Measurements from ENCODE around the gene PRR20G.
"Not testable (repeated sequence)": the region's sequence is repeated elsewhere in the genome, so short reads cannot be mapped to it uniquely, and the experiment has no call there.

PRR20G gene

GRCh38 chr3:127287840-127288239, at the start of gene PRR20G:
PRR20G (minus strand) TSS chr3:127288046; CDS start chr3:127287365, 681 bp downstream.
- TF ChIP-seq GATA1 (IDR thresholded peaks at IDR 0.05; ENCODE audit: low read depth, low read length) = no peak
- no peak for TF ChIP-seq POLR2A (IDR thresholded peaks at IDR 0.05; ENCODE audit: low read length)
- no peak for DNase-seq

GRCh38 chr3:127337001-127337400, 49.2 kb upstream of the PRR20G start:
- DNase-seq = no peak
- TF ChIP-seq GATA1 (IDR thresholded peaks at IDR 0.05; ENCODE audit: low read depth, low read length) (no peak), POLR2A (IDR thresholded peaks at IDR 0.05; ENCODE audit: low read length) (no peak)

GRCh38 chr3:127336101-127336500, 48.3 kb upstream of the PRR20G start:
- no peak for DNase-seq

GRCh38 chr3:127330385-127330784, 42.5 kb upstream of the PRR20G start:
- DNase-seq = no peak
- TF ChIP-seq GATA1 (IDR thresholded peaks at IDR 0.05; ENCODE audit: low read depth, low read length) (no peak), POLR2A (IDR thresholded peaks at IDR 0.05; ENCODE audit: low read length) (no peak)

More at GRCh38 chr3:127336101-127336500, 48.3 kb upstream of the PRR20G start:
- TF ChIP-seq GATA1 (IDR thresholded peaks at IDR 0.05; ENCODE audit: low read depth, low read length) = no peak
- no peak for TF ChIP-seq POLR2A (IDR thresholded peaks at IDR 0.05; ENCODE audit: low read length)

GRCh38 chr3:127329631-127330285, 41.9 kb upstream of the PRR20G start:
- no peak for DNase-seq
- no peak for TF ChIP-seq POLR2A (IDR thresholded peaks at IDR 0.05; ENCODE audit: low read length)

GRCh38 chr3:127328421-127328820, 40.6 kb upstream of the PRR20G start:
- no peak for DNase-seq
- no peak for TF ChIP-seq GATA1 (IDR thresholded peaks at IDR 0.05; ENCODE audit: low read depth, low read length)
- TF ChIP-seq POLR2A (IDR thresholded peaks at IDR 0.05; ENCODE audit: low read length) = no peak

- no peak for TF ChIP-seq POLR2A (IDR thresholded peaks at IDR 0.05; ENCODE audit: low read length)
- TF ChIP-seq GATA1 (IDR thresholded peaks at IDR 0.05; ENCODE audit: low read depth, low read length) = no peak
- no peak for DNase-seq
These were observed 38.5 kb upstream of the PRR20G start for GRCh38 chr3:127326341-127326740.

- no peak for TF ChIP-seq POLR2A (IDR thresholded peaks at IDR 0.05; ENCODE audit: low read length)
- no peak for TF ChIP-seq GATA1 (IDR thresholded peaks at IDR 0.05; ENCODE audit: low read depth, low read length)
- DNase-seq = no peak
These were observed 37.7 kb upstream of the PRR20G start for GRCh38 chr3:127325629-127325961.

GRCh38 chr3:127324913-127325628, 37.2 kb upstream of the PRR20G start:
- no peak for TF ChIP-seq POLR2A (IDR thresholded peaks at IDR 0.05; ENCODE audit: low read length)
- DNase-seq = no peak

GRCh38 chr3:127324076-127324475, 36.2 kb upstream of the PRR20G start:
- TF ChIP-seq GATA1 (IDR thresholded peaks at IDR 0.05; ENCODE audit: low read depth, low read length) (no peak), POLR2A (IDR thresholded peaks at IDR 0.05; ENCODE audit: low read length) (no peak)
- no peak for DNase-seq

GRCh38 chr3:127323581-127323980, 35.7 kb upstream of the PRR20G start:
- TF ChIP-seq GATA1 (IDR thresholded peaks at IDR 0.05; ENCODE audit: low read depth, low read length) (no peak), POLR2A (IDR thresholded peaks at IDR 0.05; ENCODE audit: low read length) (no peak)
- no peak for DNase-seq

- no peak for TF ChIP-seq POLR2A (IDR thresholded peaks at IDR 0.05; ENCODE audit: low read length)
- no peak for TF ChIP-seq GATA1 (IDR thresholded peaks at IDR 0.05; ENCODE audit: low read depth, low read length)
- DNase-seq = no peak
These were observed 33.5 kb upstream of the PRR20G start for GRCh38 chr3:127321371-127321770.

- DNase-seq = no peak
- TF ChIP-seq GATA1 (IDR thresholded peaks at IDR 0.05; ENCODE audit: low read depth, low read length) = no peak
- no peak for TF ChIP-seq POLR2A (IDR thresholded peaks at IDR 0.05; ENCODE audit: low read length)
These were observed 32.8 kb upstream of the PRR20G start for GRCh38 chr3:127320529-127321121.

GRCh38 chr3:127316685-127317084, 28.8 kb upstream of the PRR20G start:
- no peak for DNase-seq
- TF ChIP-seq GATA1 (IDR thresholded peaks at IDR 0.05; ENCODE audit: low read depth, low read length) (no peak), POLR2A (IDR thresholded peaks at IDR 0.05; ENCODE audit: low read length) (no peak)

GRCh38 chr3:127312818-127313217, 25.0 kb upstream of the PRR20G start:
- no peak for DNase-seq
- TF ChIP-seq GATA1 (IDR thresholded peaks at IDR 0.05; ENCODE audit: low read depth, low read length) (no peak), POLR2A (IDR thresholded peaks at IDR 0.05; ENCODE audit: low read length) (no peak)

GRCh38 chr3:127308821-127309220, 21.0 kb upstream of the PRR20G start:
- not testable (repeated sequence) for DNase-seq

Data from erythroblast (primary cell).